Naive thymus-derived CD8-positive, alpha-beta T cell (primary cell): ENCODE results near the gene USP2. TPM values are rescaled to one million over a fixed set of nuclear protein-coding genes. Genes with fewer than 3 reads are reported as not detected.

Source experiments
- ATAC-seq, 2 donors: fragments of 150-1000 bp; cut with Tn5 transposase in 1 of 2; sonication (Bioruptor Pico), chemical (Tn5 transposase) in 1 of 2; 1 replicate in 1 of 2; 2 replicates in 1 of 2; pipeline ENCODE4 v1.10.0; 2021; ENCODE audit warnings: mild to moderate bottlenecking in 2 of 2, moderate library complexity in 2 of 2
- POLR2A ChIA-PET: fragments of 350-600 bp; sonication (Branson Sonifier 250); formaldehyde crosslinking; loops from one replicate; lab custom pipeline; 2021; ENCODE audit warnings: antibody characterized with exemption; lab: Charles Lee
- DNase-seq, 10 donors: peaks; one replicate each; pipeline versions ENCODE4 v3.0.0 to v3.0.0-alpha.2; 2020 to 2022
- H3K27ac Mint-ChIP-seq, 10 donors: one replicate each; pipeline ENCODE4 v1.8.0; 2020 to 2022; ENCODE audit warnings: mild to moderate bottlenecking in 10 of 10, mixed read lengths in 10 of 10, moderate library complexity in 4 of 10, inconsistent platforms in 1 of 10
- H3K27me3 Mint-ChIP-seq, 5 donors: one replicate each; pipeline ENCODE4 v1.8.0; 2021 to 2022; ENCODE audit warnings: mixed read lengths in 5 of 5
- H3K36me3 Mint-ChIP-seq, 3 donors: one replicate each; pipeline ENCODE4 v1.8.0; 2020 to 2022; ENCODE audit warnings: mixed read lengths in 3 of 3, mild to moderate bottlenecking in 2 of 3, inconsistent platforms in 1 of 3
- H3K4me1 Mint-ChIP-seq, 4 donors: one replicate each; pipeline ENCODE4 v1.8.0; 2021 to 2022; ENCODE audit warnings: mixed read lengths in 4 of 4
- H3K4me3 Mint-ChIP-seq, 10 donors: one replicate each; pipeline ENCODE4 v1.8.0; 2020 to 2022; ENCODE audit warnings: mild to moderate bottlenecking in 10 of 10, mixed read lengths in 10 of 10, moderate library complexity in 6 of 10, inconsistent platforms in 1 of 10
- H3K9me3 Mint-ChIP-seq, 9 donors: one replicate each; pipeline ENCODE4 v1.8.0; 2020 to 2022; ENCODE audit warnings: mixed read lengths in 9 of 9, mild to moderate bottlenecking in 3 of 9, inconsistent platforms in 1 of 9, moderate library complexity in 1 of 9
- polyA plus RNA-seq, 3 donors: library from polyadenylated mRNA; unstranded; fragments of 300-500 nt; fragmentation: Illumina TruSeq; gene quantifications; one replicate each; pipeline ENCODE4 v1.2.3, GENCODE V29; 2021
- total RNA-seq, 8 experiments: library from RNA in 2 of 8; stranded (reverse) in 2 of 8; gene quantifications; one replicate each; pipeline ENCODE4 v1.2.3 and lab custom pipeline; 2021 to 2026

USP2 gene
- total and polyA plus RNA-seq, 5 experiments from 2014 or later: 0.13 to 0.23 (median 0.16) TPM; not detected in 2

GRCh38 chr11:119315131-119316015 is 66.1 kb downstream of the USP2 start:
- POLR2A ChIA-PET: interaction anchor here (0.6 to 11.7 kb wide), 6 partner anchors 9 to 171 kb away, joined by 3 to 138 read pairs (median 5); no protein-coding TSS in a partner anchor
- peak; percentile 71 to 79 for ATAC-seq
- Mint-ChIP-seq H3K4me1 (peaks cover 7 to 30% (median 27%) of the 10 kb centered on the region in 4 donors), H3K36me3 (no peaks in the 10 kb centered on the region), H3K4me3 (peak overlapping the region; percentile 67 to 83 (median 80)), H3K27ac (peak overlapping the region in 8 of 10 donors; percentile 20 to 81 (median 64)), H3K9me3 (no peaks in the 10 kb centered on the region), H3K27me3 (peaks cover 1 to 24% (median 9%) of the 10 kb centered on the region in 5 donors)
- DNase-seq: peak in 8 of 10 donors; percentile 39 to 77 (median 58)

- Mint-ChIP-seq H3K36me3 (no peaks in the 10 kb centered on the region), H3K4me1 (peaks cover 4 to 28% (median 24%) of the 10 kb centered on the region in 4 donors), H3K27ac (peak overlapping the region in 3 of 10 donors; percentile 4 to 38 (median 35)), H3K4me3 (peak overlapping the region; percentile 45 to 83 (median 80)), H3K27me3 (peaks cover under 1 to 21% (median 8%) of the 10 kb centered on the region in 5 donors), H3K9me3 (no peaks in the 10 kb centered on the region)
- POLR2A ChIA-PET: interaction anchor here (0.6 to 11.7 kb wide), 5 partner anchors 8 to 171 kb away, joined by 3 to 138 read pairs (median 5); no protein-coding TSS in a partner anchor
- ATAC-seq (no peak), DNase-seq (peak in 1 of 10 donors; percentile 14)
These were observed 66.8 kb downstream of the USP2 start for GRCh38 chr11:119314726-119315125.

GRCh38 chr11:119310682-119311052 is 70.8 kb downstream of the USP2 start:
- POLR2A ChIA-PET: interaction anchor here (7.8 kb wide), 1 partner anchor 10 kb away, joined by 138 read pairs; the partner anchor contains the start of gene MCAM
- H3K36me3 Mint-ChIP-seq: peaks cover 0 to 4% (median 0%) of the 10 kb centered on the region in 3 donors
- peaks cover 10 to 34% (median 30%) of the 10 kb centered on the region in 4 donors for H3K4me1 Mint-ChIP-seq
- peak overlapping the region in 5 of 10 donors; percentile 20 to 91 (median 75) for H3K27ac Mint-ChIP-seq
- no peak for DNase-seq
- peaks cover 0 to 3% (median 0%) of the 10 kb centered on the region in 5 donors for H3K27me3 Mint-ChIP-seq
- no peak for ATAC-seq
- H3K4me3 Mint-ChIP-seq: no peak overlapping the region
- no peaks in the 10 kb centered on the region for H3K9me3 Mint-ChIP-seq

GRCh38 chr11:119309953-119310681 is 71.4 kb downstream of the USP2 start:
- Mint-ChIP-seq H3K4me3 (no peak overlapping the region), H3K4me1 (peaks cover 15 to 36% (median 30%) of the 10 kb centered on the region in 4 donors), H3K9me3 (no peaks in the 10 kb centered on the region), H3K36me3 (peaks cover 0 to 8% (median 0%) of the 10 kb centered on the region in 3 donors), H3K27ac (peak overlapping the region in 8 of 10 donors; percentile 25 to 91 (median 72)), H3K27me3 (no peaks in the 10 kb centered on the region)
- ATAC-seq (no peak), DNase-seq (no peak)
- POLR2A ChIA-PET: interaction anchor here (0.6 to 7.8 kb wide), 2 partner anchors 10 to 100 kb away, joined by 4 to 138 read pairs; partner anchors contain the start of gene MCAM

- no peaks in the 10 kb centered on the region for H3K27me3 Mint-ChIP-seq
- H3K27ac Mint-ChIP-seq: peak overlapping the region in 9 of 10 donors; percentile 14 to 91 (median 69)
- H3K9me3 Mint-ChIP-seq: no peaks in the 10 kb centered on the region
- H3K36me3 Mint-ChIP-seq: peaks cover 0 to 14% (median 0%) of the 10 kb centered on the region in 3 donors
- ATAC-seq (no peak), DNase-seq (no peak)
- no peak overlapping the region for H3K4me3 Mint-ChIP-seq
- POLR2A ChIA-PET: interaction anchor here (0.5 to 7.8 kb wide), 4 partner anchors 11 to 386 kb away, joined by 3 to 138 read pairs (median 3); partner anchors contain the start of gene MCAM
- peaks cover 16 to 37% (median 31%) of the 10 kb centered on the region in 4 donors for H3K4me1 Mint-ChIP-seq
These were observed 72.1 kb downstream of the USP2 start for GRCh38 chr11:119309411-119309810.

GRCh38 chr11:119307974-119308373 is 73.5 kb downstream of the USP2 start:
- H3K4me3 Mint-ChIP-seq: no peak overlapping the region
- H3K27me3 Mint-ChIP-seq: no peaks in the 10 kb centered on the region
- ATAC-seq (no peak), DNase-seq (no peak)
- H3K36me3 Mint-ChIP-seq: peaks cover 0 to 27% (median 4%) of the 10 kb centered on the region in 3 donors
- H3K9me3 Mint-ChIP-seq: no peaks in the 10 kb centered on the region
- peaks cover 19 to 39% (median 31%) of the 10 kb centered on the region in 4 donors for H3K4me1 Mint-ChIP-seq
- POLR2A ChIA-PET: interaction anchor here (0.7 to 7.8 kb wide), 4 partner anchors 10 to 223 kb away, joined by 3 to 138 read pairs (median 4); partner anchors contain the start of gene MCAM
- peak overlapping the region in 9 of 10 donors; percentile 25 to 100 (median 98) for H3K27ac Mint-ChIP-seq

- DNase-seq (no peak), ATAC-seq (no peak)
- peak overlapping the region; percentile 92 to 100 (median 99) for H3K27ac Mint-ChIP-seq
- H3K27me3 Mint-ChIP-seq: no peaks in the 10 kb centered on the region
- peaks cover 20 to 41% (median 31%) of the 10 kb centered on the region in 4 donors for H3K4me1 Mint-ChIP-seq
- POLR2A ChIA-PET: interaction anchor here (0.5 to 7.8 kb wide), 8 partner anchors 9 to 222 kb away, joined by 3 to 138 read pairs (median 4); partner anchors contain the start of genes MCAM and RNF26
- peaks cover 5 to 35% (median 6%) of the 10 kb centered on the region in 3 donors for H3K36me3 Mint-ChIP-seq
- no peaks in the 10 kb centered on the region for H3K9me3 Mint-ChIP-seq
- H3K4me3 Mint-ChIP-seq: peak overlapping the region in 4 of 10 donors; percentile 24 to 87 (median 80)
These were observed 74.3 kb downstream of the USP2 start for GRCh38 chr11:119307219-119307618.

GRCh38 chr11:119306373-119306890 is 75.1 kb downstream of the USP2 start:
- H3K4me3 Mint-ChIP-seq: peak overlapping the region; percentile 66 to 89 (median 81)
- H3K4me1 Mint-ChIP-seq: peaks cover 22 to 41% (median 31%) of the 10 kb centered on the region in 4 donors
- peak overlapping the region; percentile 92 to 100 (median 99) for H3K27ac Mint-ChIP-seq
- H3K27me3 Mint-ChIP-seq: no peaks in the 10 kb centered on the region
- ATAC-seq (peak; percentile 93 to 97), DNase-seq (peak in 8 of 10 donors; percentile 60 to 87 (median 78))
- peaks cover 5 to 43% (median 7%) of the 10 kb centered on the region in 3 donors for H3K36me3 Mint-ChIP-seq
- no peaks in the 10 kb centered on the region for H3K9me3 Mint-ChIP-seq
- POLR2A ChIA-PET: interaction anchor here (0.6 to 7.8 kb wide), 9 partner anchors 14 to 141 kb away, joined by 3 to 138 read pairs (median 4); partner anchors contain the start of genes CBL, MCAM and RNF26

- H3K27me3 Mint-ChIP-seq: no peaks in the 10 kb centered on the region
- no peaks in the 10 kb centered on the region for H3K9me3 Mint-ChIP-seq
- peaks cover 5 to 50% (median 13%) of the 10 kb centered on the region in 3 donors for H3K36me3 Mint-ChIP-seq
- peak in 2 of 10 donors; percentile 37 to 48 for DNase-seq
- H3K27ac Mint-ChIP-seq: peak overlapping the region; percentile 92 to 100 (median 99)
- H3K4me1 Mint-ChIP-seq: peaks cover 23 to 39% (median 31%) of the 10 kb centered on the region in 4 donors
- POLR2A ChIA-PET: interaction anchor here (0.6 to 7.8 kb wide), 5 partner anchors 15 to 99 kb away, joined by 3 to 138 read pairs (median 8); partner anchors contain the start of genes CBL, MCAM and RNF26
- ATAC-seq: peak; percentile 19 to 39
- H3K4me3 Mint-ChIP-seq: peak overlapping the region; percentile 25 to 91 (median 81)
These were observed 75.7 kb downstream of the USP2 start for GRCh38 chr11:119305556-119306372.
